GM23338 (cell line): Measurements from ENCODE around the gene C10orf53.

Source experiments
- CREB1 ChIP-seq: fragments of 250-450 bp; sonication (Bioruptor Pico); IDR thresholded peaks from 2 replicates; pipeline ENCODE4 v1.5.0; 2020; ENCODE audit warnings: low read depth, mild to moderate bottlenecking, moderate library complexity
- EZH2 ChIP-seq: fragments of 200-600 bp; sonication (generic); IDR thresholded peaks from one replicate; pipeline ENCODE4 v1.8.0; 2017; ENCODE audit warnings: antibody characterized with exemption, mild to moderate bottlenecking, low read depth; ENCODE audit not compliant: unreplicated experiment
- EZH2phosphoT487 ChIP-seq: fragments of 200-600 bp; sonication (generic); IDR thresholded peaks from one replicate; pipeline ENCODE4 v1.8.1; 2018; ENCODE audit warnings: antibody characterized with exemption; ENCODE audit not compliant: unreplicated experiment
- JUNB ChIP-seq: IDR thresholded peaks from one replicate; pipeline ENCODE4 v1.6.1; 2016; ENCODE audit warnings: antibody characterized with exemption; ENCODE audit not compliant: unreplicated experiment
- POLR2AphosphoS5 ChIP-seq: IDR thresholded peaks from 2 replicates; pipeline ENCODE4 v1.6.1; 2016; ENCODE audit warnings: antibody characterized with exemption, low read depth
- REST ChIP-seq: IDR thresholded peaks from one replicate; pipeline ENCODE4 v1.6.1; 2018; ENCODE audit warnings: antibody characterized with exemption; ENCODE audit not compliant: unreplicated experiment
- STAT1 ChIP-seq: IDR thresholded peaks from one replicate; pipeline ENCODE4 v1.6.1; 2016; ENCODE audit warnings: antibody characterized with exemption; ENCODE audit not compliant: unreplicated experiment
- ZNF462 ChIP-seq: fragments of 250-450 bp; sonication (Bioruptor Pico); IDR thresholded peaks from 2 replicates; pipeline ENCODE4 v1.5.0; 2020; ENCODE audit warnings: mild to moderate bottlenecking, moderate library complexity
- TF ChIP-seq, protein P1 (sequence below), 2 experiments: fragments of 200-600 bp in 1 of 2; sonication (generic) in 1 of 2; conservative IDR thresholded peaks; 2 replicates each; pipeline versions ENCODE4 v1.5.1 to v1.6.1; 2016 to 2017; ENCODE audit warnings: antibody characterized with exemption in 2 of 2, low read depth in 2 of 2, mild to moderate bottlenecking in 2 of 2, moderate library complexity in 1 of 2
- TF ChIP-seq, protein P2 (sequence below): IDR thresholded peaks from 2 replicates; pipeline ENCODE4 v1.6.1; 2016; ENCODE audit warnings: antibody characterized with exemption

DNA sequence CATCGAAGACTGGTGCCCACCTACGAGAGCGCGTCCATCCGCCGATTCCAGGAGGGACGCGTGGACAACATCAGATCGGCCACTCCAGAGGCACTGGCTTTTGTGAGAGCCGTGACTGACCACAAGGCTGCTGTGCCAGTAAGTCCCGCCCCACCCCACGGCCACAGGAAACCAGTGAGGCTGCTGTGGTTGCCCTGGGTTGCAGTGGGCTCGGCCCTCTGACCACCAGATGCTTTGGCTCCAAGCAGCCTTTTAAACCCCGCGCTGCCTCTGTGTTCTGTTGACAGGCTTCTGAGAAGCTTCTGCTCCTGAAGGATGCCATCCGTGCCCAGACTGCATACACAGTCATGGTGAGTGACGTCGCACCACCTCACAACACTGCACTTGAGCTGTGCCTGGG is 24.4 kb upstream of the C10orf53 start:
- TF ChIP-seq EZH2: no peak
- TF ChIP-seq, protein P1, sequence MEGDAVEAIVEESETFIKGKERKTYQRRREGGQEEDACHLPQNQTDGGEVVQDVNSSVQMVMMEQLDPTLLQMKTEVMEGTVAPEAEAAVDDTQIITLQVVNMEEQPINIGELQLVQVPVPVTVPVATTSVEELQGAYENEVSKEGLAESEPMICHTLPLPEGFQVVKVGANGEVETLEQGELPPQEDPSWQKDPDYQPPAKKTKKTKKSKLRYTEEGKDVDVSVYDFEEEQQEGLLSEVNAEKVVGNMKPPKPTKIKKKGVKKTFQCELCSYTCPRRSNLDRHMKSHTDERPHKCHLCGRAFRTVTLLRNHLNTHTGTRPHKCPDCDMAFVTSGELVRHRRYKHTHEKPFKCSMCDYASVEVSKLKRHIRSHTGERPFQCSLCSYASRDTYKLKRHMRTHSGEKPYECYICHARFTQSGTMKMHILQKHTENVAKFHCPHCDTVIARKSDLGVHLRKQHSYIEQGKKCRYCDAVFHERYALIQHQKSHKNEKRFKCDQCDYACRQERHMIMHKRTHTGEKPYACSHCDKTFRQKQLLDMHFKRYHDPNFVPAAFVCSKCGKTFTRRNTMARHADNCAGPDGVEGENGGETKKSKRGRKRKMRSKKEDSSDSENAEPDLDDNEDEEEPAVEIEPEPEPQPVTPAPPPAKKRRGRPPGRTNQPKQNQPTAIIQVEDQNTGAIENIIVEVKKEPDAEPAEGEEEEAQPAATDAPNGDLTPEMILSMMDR (conservative IDR thresholded peaks at IDR 0.05; ENCODE audit: low read depth in 2 of 2): no peak
- no peak for TF ChIP-seq CREB1
- TF ChIP-seq, protein P2, sequence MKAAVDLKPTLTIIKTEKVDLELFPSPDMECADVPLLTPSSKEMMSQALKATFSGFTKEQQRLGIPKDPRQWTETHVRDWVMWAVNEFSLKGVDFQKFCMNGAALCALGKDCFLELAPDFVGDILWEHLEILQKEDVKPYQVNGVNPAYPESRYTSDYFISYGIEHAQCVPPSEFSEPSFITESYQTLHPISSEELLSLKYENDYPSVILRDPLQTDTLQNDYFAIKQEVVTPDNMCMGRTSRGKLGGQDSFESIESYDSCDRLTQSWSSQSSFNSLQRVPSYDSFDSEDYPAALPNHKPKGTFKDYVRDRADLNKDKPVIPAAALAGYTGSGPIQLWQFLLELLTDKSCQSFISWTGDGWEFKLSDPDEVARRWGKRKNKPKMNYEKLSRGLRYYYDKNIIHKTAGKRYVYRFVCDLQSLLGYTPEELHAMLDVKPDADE: no peak
- no peak for TF ChIP-seq POLR2AphosphoS5
- no peak for TF ChIP-seq JUNB
- no peak for TF ChIP-seq REST
- no peak for TF ChIP-seq STAT1
- no peak for TF ChIP-seq EZH2phosphoT487
- no peak for TF ChIP-seq ZNF462 (CRISPR knock-in tag)
